Gastrocnemius medialis (tissue), 4 donors: ENCODE data around the gene TRIM71.

Source experiments
- POLR2A ChIP-seq, 2 donors: fragments of 450-650 bp; IDR thresholded peaks; one replicate each; pipeline ENCODE4 v1.6.1; 2017; ENCODE audit warnings: antibody characterized with exemption in 2 of 2, mild to moderate bottlenecking in 2 of 2, moderate library complexity in 2 of 2
- TF ChIP-seq, protein P1 (sequence below), 5 experiments: fragments of 450-650 bp in 3 of 5; fragments of 200-600 bp in 2 of 5; sonication (generic) in 2 of 5; IDR thresholded peaks in 4 of 5; conservative IDR thresholded peaks in 1 of 5; 1 replicate in 4 of 5; 2 replicates in 1 of 5; pipeline ENCODE4 v1.5.1; 2016 to 2019; ENCODE audit warnings: antibody characterized with exemption in 5 of 5, mild to moderate bottlenecking in 3 of 5, moderate library complexity in 3 of 5

DNA sequence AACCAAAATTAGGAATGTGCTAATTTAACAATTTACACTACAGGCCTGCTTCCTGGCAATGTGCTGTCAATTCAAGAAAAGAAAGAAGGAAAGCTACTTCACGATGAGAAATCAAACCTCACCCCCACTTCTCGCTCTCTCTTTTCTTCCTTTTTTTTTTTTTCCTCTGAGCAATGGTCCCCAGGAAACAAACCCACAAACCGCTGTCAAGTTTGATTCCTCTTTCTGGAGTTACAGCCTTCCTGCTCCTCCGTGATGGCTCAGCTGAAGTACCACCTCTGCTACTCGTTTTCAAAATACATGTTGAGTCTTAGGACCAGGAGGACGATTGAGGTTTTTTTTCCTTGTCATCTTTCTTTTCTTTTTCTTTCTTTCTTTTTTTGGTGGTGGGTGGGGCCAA, 3.4 kb upstream of the TRIM71 start:
- TF ChIP-seq, protein P1, sequence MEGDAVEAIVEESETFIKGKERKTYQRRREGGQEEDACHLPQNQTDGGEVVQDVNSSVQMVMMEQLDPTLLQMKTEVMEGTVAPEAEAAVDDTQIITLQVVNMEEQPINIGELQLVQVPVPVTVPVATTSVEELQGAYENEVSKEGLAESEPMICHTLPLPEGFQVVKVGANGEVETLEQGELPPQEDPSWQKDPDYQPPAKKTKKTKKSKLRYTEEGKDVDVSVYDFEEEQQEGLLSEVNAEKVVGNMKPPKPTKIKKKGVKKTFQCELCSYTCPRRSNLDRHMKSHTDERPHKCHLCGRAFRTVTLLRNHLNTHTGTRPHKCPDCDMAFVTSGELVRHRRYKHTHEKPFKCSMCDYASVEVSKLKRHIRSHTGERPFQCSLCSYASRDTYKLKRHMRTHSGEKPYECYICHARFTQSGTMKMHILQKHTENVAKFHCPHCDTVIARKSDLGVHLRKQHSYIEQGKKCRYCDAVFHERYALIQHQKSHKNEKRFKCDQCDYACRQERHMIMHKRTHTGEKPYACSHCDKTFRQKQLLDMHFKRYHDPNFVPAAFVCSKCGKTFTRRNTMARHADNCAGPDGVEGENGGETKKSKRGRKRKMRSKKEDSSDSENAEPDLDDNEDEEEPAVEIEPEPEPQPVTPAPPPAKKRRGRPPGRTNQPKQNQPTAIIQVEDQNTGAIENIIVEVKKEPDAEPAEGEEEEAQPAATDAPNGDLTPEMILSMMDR (IDR thresholded peaks at IDR 0.05 in 4 of 5, conservative IDR thresholded peaks at IDR 0.05 in 1 of 5), result no peak
- TF ChIP-seq POLR2A (IDR thresholded peaks at IDR 0.05), result no peak
